GM21825 (cell line): Measurements from ENCODE around the gene ARF6.
"Not testable (repeated sequence)": the region's sequence is repeated elsewhere in the genome, so short reads cannot be mapped to it uniquely, and the experiment has no call there.

ENCODE experiments used
- ATAC-seq: cut with Tn5 transposase; IDR thresholded peaks from one replicate; pipeline ENCODE4 v1.9.1; 2021; ENCODE audit warnings: mild to moderate bottlenecking, moderate library complexity; ENCODE audit not compliant: unreplicated experiment

ARF6 gene

DNA sequence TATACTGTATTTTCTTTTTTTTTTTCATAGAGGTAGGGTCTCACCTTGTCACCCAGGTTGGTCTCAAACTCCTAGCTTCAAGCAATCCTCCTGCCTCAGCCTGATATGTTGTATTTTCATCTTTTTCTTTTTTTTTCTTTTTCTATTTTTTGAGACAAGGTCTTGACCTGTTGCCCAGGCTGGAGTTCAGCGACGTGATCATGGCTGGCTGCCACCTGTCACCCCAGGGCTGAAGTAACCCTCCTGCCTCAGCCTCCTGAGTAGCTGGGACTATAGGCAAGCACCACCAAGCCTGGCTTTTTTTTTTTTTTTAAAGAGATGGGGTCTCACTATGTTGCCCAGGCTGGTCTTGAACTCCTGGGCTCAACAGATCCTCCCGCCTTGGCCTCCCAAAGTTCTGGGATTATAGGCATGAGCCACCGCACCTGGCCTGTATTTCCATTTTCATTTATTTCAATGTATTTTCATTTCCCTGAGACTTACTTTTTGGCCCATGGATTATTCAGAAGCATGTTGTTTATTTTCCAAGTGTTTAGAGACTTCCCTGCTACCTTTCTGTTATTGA is 16.2 kb upstream of the ARF6 start:
- ATAC-seq, result no peak

GRCh38 chr14:49879646-49880204 is 13.2 kb upstream of the ARF6 start:
- ATAC-seq, result peak; percentile 76

DNA sequence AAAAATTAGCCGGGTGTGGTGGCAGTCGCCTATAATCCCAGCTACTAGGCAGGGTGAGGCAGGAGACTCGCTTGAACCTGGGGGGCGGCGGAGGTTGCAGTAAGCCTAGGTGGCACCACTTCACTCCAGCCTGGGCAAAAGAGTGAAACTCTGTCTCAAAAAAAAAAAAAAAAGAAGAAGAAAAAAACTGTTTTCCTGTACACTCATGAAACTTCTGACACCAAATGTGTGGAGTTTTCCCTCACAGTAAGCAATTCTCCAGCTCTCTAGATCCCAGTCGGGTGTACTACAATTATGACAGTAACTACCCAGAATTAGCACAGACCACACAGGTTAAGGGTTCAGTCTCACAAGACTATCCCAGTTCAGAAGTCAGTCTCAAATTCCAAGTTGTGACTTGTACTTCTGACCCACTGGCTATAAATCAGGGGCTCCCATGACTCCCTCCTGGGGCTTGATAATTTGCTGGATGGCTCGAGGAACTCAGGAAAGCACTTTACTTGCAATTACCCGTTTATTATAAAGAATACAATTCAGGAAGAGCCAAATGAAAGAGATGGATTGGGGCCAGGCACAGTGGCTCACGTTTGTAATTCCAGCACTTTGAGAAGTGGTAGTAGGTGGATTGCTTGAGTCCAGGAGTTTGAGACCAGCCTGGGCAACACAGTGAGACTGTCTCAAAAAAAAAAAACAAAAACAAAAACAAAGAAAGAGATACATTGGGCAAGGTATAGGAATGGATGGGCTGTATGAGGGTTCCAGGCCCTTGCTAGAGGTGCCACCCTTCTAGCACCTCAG is 12.4 kb upstream of the ARF6 start:
- ATAC-seq, result no peak

DNA sequence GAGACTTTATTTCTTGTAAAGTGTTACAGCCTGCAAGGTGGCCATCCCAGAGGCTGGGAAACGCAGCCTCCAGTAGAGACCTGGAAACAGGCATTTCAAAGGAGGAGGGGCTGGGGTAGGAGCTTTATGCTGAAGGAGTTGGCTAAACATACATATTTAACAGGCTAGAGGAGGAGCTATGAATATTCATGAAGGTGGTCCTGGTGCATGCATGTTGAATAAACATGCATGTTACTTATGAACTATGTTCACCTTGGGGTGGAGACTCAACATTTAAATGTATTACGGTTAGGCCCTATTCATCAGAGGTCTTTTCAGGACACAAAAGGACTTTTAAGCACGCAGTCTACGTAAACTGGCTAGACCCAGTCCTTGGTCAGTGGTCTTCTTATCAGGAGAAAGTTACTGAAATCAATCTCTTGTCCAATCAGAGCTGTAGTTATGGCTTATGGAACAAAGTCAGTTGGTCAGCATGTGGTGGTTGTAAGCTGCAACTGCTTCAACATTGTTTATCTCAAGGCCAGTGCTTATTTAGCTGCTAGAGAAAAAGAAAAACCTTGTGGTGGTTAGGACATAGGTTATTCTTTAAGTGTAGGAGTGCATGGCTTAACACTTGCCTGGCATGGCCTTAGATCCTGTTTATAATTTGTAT is 11.4 kb upstream of the ARF6 start:
- ATAC-seq, result no peak

DNA sequence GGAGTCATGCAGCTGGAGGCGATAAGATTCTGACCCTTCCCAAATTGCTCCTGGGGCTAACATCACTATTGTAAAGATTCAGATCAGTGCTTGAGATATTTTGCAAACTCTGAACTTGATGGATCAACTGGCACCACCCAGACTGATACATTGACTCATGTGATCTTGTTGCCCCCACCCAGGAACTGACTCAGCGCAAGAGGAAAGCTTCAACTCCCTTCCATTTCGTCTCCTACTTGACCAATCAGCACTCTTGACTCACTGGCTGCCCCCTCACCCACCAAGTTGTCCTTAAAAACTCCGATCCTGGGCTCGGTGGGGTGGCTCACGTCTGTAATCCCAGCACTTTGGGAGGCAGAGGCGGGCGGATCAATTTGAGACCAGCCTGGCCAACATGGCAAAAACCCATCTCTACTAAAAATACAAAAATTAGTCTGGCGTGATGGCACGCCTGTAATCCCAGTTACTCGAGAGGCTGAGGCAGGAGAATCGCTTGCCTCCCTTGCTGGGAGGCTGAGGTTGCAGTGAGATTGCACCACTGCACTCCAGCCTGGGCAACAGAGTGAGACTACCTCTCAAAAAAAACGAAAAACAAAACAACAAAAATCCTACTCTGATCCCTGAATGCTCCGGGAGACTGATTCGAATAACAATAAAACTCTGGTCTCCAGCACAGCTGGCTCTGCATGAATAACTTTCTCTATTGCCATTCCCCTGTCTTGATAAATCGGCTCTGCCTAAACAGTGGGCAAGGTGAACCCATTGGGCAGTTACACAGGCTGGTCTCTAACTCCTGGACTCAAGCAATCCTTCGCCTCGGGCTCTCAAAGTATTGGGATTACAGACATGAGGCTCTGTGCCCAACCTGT is 9.8 kb upstream of the ARF6 start:
- no peak for ATAC-seq

GRCh38 chr14:49886523-49886922 is 6.4 kb upstream of the ARF6 start:
- ATAC-seq, result no peak

GRCh38 chr14:49888293-49888692 is 4.6 kb upstream of the ARF6 start:
- ATAC-seq, result no peak

- peak; percentile 24 for ATAC-seq
These were observed 614 bp upstream of the ARF6 start for GRCh38 chr14:49892301-49892635.

- ATAC-seq, result peak; percentile 41
These were observed 679 bp downstream of the ARF6 start for GRCh38 chr14:49893309-49894213.

- ATAC-seq, result not testable (repeated sequence)
These were observed 1.6 kb downstream of the ARF6 start for GRCh38 chr14:49894214-49895107.

DNA sequence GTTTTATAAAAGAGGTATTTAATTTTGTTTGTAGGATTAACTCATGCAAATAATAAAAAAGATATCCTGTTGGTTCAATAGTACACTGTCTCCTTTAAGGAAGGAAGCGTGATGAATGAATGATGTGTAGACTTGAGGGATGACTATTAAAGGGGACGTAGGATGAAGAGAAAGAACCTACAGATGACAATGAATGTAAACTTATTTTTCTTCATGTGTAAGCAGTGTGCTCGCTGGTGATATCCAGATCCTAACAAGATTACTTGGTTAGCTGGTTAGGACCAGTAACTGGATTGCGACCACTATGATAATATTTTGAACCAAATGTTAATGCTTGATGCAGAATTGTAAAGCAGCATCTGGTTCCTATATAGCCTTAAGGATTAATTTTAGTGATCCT is 2.6 kb downstream of the ARF6 start:
- ATAC-seq, result no peak

- not testable (repeated sequence) for ATAC-seq
These were observed 3.4 kb downstream of the ARF6 start for GRCh38 chr14:49896272-49896671.

GRCh38 chr14:49896966-49897365 is 4.1 kb downstream of the ARF6 start:
- ATAC-seq, result no peak

- no peak for ATAC-seq
These were observed 4.5 kb downstream of the ARF6 start for GRCh38 chr14:49897414-49897813.

GRCh38 chr14:49897965-49898364 is 5.1 kb downstream of the ARF6 start:
- ATAC-seq, result no peak

DNA sequence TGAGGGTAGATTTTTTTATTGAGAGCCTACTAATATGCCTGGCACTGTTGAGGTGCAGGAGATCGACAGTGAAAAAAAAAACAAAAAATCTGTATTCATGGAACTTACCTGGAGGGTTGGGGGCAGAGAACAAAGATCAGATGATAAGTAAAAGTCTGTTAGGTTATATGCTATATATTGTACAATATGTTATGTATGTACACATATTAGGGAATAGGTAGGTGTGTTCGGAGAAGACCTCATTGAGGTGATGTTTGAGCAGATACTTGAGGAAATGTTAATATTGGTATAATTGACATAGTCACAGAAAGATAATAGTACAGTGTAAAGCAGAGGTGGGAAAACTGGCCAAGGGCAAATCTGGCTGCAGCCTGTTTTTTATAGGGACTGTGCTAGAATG is 5.6 kb downstream of the ARF6 start:
- ATAC-seq, result no peak

DNA sequence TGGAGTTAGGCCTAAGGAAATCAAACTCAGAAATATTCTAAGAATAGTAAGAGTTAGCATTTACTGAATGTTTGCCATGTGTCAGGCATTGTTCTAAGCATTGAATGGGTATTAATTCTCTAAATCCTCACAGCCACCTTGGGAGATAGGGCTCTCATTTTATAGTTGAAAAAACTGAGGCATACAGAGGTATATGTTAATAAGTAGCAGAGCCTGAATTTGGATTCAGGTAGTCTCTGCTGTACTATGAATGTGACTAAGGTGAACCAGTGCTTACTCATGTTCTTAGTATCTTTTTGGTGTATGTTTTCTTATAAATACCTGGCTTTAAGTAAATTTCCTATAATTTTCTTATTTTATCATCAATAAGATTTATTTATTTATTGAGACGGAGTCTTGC is 8.1 kb downstream of the ARF6 start:
- no peak for ATAC-seq

DNA sequence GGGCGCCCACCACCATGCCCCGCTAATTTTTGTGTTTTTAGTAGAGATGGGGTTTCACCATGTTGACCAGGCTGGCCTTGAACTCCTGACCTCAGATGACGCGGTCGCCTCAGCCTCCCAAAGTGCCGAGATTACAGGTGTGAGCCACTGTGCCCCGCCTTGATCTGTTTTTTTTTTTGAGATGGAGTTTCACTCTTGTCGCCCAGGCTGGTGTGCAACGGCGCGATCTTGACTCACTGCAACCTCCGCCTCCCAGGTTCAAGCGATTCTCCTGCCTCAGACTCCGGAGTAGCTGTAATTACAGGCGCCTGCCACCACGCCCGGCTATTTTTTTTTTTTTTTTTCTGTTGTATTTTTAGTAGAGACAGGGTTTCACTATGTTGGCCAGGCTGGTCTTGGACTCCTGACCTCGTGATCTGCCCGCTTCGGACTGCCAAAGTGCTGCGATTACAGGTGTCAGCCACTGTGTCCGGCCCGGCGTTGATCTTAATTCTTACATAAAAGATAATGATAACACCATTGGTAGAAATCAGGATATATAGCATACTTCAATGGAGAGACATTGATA is 9.9 kb downstream of the ARF6 start:
- not testable (repeated sequence) for ATAC-seq

DNA sequence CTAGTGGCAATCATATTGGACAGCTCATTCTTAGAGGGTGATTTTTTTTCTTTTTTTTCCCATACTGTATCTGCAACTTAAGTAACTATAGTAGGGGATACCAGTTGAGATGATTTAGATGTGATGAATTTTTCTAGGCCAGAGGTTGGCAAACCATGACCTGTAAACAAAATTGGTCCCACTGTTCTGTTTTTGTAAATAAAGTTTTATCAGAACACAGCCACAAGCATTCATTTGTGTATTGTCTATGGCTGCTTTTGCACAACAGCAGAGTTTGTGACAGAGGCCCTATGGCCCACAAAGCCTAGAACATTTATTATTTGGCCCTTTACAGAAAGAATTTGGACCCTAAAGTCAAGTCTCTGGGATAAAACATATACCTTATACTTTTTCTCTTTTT is 11.4 kb downstream of the ARF6 start:
- no peak for ATAC-seq
